Retina (tissue), 1 donor: Measurements from ENCODE around the gene SLCO2A1.

Experiments
- DNase-seq: peaks from one replicate; pipeline ENCODE4 v3.0.0-alpha.2; 2016

Gene SLCO2A1

DNA sequence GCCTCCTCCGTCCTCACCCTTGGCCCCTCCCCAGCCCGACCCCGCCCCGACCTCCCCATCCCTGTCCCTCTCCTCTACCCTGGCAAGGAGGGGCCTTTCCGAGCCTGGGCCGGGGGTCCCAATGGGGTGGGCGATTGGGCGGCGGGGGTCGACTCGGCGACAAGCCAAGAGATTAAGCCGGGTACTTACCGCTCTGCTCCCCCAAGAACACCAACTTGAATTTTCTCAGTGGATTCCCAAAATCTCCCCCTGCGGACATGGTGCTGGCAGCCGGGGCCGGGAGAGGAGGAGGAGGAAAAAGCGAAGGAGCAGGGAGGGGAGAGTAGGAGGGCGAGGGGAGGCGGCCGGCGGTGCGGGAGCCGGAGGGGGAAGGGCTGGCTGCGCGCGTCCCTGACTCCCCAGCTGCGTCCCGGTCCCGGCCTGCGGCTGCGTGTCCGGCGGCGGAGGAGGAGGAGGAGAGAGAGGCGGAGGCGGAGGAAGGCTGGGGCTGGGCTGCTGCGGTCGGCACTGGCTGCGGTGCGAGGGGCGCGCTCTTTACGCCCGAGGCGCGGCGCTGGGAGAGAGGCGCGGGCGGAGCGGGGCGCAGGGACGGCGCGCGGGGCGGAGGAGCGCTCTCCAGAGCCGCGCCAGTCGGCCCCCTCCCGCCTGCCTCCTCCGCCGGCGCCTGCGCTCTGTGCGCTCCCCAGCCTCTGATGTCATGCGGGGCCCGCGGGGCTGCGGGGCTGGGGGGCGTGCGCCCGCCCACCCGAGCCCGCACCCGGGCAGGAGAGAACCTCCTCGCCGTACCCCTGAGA, 134.3 kb downstream of the SLCO2A1 start, which contains the start of gene RAB6B:
RAB6B (minus strand) TSS at position 675 of the 794 bp plus-strand sequence; CDS start at position 259, 416 bp downstream.
- DNase-seq, result peak; percentile 91

DNA sequence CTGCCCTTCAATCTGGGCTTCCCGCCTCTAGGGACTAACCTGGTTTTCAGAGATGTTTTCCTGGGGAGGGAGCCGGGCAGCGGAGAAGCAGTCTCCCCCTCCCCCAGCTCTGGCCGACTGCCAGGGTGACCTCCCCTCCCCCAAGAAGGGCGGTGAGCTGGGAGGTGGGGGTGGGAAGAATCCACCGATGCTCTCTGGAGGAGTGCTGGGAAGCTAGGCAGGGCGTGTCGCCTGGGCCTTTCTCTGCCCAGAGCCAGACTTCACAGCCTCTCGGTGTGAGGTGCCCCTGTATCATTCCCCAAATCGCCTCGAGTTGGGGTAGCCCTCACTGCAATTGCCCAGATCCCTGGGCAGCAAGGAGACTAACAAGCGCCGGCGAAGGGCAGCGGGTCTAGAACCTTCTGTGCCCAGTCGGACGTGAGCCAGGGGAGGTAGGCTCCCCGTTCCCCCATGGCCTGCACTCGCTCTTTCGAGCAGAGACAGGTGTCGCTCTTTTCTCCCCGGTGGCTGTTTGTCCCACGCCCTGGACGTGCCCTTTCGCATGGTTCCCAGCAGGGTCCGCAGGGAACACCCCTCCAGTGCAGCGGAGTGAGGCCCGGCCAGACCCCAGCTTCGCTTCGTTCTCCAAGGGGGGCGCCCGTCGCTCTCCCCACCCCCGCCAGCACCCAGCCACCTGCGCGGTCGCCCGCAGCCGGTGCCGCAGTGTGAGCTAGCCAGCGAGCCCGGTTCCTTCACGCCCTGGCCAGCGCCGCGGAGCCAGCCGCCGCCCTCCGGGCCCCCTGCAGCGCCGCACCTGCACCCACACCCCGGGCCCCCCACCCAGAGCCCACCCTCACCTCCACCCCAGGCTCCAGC, 135.1 kb downstream of the SLCO2A1 start:
- peak; percentile 62 for DNase-seq

DNA sequence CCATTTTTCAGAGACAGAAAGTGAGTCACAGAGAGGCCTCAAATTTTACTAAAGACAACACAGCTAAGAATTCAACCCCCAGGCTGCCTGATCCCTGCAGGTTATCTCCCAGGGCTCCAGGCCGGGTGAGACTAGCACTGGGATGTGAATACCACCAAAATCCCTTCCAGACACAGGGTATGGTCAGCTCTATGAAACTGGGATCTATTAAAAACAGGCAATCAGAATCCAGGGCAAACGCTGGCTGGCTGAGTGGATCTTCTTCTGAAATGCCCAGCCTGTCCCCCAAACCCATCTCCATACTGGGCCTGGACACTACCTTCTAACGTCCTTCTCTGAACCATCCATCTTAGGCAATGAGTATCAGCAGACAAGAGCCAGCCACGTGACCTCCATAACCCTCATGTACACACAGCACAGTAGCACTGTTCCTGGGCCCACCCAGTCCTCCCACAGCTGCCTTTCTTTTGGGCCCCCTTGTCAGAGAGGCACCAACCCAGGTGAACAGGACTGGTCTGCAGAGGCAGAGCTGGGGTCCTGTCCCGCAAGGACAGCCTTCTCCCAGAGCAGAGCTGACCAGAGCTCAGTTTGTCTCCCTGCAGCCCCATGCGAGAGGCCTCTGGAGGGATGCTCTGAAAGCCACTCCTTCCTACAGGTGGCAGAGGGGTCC, 135.9 kb downstream of the SLCO2A1 start:
- DNase-seq, result peak; percentile 57

DNA sequence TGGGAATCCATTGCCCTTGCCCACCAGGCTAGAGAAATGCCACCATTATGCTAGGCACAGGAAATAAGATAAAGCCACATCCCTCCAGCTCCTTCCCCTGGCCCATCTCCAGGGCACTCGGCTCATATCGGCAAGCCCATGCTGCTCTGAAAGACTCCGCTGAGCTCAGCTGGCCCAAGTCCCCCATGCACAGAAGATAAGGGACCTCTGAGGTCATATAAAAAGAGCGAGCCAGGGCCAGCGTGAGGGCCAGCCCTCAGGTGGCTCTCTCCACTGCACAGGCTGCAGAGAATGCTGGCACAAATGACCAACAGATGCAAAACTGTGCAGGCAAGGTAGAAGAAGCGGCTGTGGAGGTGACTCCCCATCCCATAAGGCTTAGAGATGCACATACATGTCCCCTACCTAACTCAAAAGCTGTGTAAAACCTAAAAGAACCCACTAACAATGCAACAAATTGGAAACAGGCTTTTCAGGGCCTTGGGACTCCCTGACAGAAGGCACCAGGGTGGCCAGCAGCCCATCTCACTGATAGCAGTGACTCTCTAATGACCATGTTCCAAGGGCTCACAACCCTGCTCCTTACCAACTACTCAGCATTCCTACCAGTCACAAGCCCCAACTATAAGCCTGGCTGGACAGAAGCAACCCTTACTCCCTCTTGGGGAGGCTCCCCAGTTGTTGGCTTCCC, 137.0 kb downstream of the SLCO2A1 start:
- peak; percentile 23 for DNase-seq

DNA sequence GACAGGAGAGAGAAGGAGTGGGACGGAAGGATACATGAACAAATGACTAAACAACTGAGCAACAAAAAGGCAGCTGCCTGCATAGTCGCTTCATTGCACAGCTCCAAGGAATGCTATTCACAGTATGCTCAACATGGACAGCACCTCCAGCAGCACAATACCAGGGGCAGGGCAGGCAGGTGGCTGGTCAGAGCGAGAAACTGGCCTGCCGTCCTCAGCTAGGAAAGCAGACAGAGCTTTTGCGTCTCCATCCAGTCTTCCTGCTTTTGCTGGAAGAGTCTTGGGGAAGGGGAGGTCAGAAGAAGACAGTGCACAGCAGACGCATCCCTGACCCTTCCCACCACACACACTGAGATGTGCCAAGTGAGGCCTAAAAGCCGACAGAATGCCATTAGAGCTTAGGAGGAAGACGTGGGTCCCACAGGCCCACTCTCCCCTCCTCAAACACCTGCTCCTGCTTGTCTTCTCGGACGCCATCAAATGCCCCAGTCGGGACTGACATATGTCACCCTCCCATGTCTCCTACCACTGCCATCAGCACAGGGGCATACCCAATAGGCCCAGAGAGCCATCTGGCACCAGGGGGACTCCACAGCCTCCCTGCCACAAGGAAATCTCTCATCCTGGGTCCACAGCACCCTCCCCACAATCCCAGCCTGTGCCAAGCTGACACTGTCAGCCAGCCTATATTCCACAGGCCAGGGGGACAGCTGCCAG, 137.9 kb downstream of the SLCO2A1 start:
- DNase-seq, result peak; percentile 69

DNA sequence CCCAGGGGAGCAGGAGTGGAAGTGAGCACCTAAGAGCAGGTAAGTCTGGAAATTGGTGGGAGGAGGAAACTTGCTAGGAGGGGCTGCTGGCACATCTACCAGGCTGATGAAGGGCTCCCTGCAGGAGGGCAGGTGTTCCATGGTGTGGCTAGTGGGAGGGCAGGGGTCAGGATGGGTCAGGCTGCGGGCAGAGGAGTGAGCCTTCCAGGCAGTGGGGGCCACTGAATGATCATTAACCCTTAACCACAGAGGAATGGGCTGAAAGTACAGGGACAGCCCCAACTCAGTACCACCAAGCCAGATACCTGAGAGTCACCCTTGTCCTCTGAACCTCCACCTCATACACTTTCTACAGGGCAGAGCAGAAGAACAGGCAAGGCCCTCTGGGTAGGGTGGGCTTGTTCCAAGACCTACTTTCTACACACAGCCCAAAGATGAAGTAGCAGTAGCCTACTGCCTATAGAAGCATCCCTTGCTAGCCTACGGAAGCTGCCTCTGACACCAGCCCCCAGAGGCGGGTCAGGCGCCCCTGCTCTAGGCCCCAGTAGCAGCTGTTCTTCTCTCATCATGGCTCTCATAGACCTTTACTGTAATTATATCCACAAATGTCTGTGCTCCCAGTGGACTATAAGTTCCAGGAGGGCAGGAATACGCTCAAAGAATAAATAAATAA, 138.6 kb downstream of the SLCO2A1 start:
- peak; percentile 47 for DNase-seq

DNA sequence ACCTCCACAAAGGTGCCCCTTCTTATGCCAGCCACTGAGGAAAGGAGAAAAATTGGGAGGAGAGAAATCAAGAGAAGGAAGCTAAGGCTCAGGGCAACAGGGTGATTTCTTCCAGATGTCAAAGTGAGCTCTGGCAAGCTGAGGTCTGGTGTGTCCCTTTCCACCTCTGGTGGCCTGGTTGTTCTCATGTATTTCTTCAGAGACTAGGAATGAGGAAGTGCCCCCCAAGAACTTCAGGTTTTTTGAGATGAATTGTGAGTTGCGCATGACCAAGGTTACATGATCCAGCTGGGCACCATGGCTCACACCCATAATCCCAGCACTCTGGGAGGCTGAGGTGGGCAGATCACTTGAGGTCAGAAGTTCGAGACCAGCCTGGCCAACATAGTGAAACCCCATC, 139.7 kb downstream of the SLCO2A1 start:
- no peak for DNase-seq

DNA sequence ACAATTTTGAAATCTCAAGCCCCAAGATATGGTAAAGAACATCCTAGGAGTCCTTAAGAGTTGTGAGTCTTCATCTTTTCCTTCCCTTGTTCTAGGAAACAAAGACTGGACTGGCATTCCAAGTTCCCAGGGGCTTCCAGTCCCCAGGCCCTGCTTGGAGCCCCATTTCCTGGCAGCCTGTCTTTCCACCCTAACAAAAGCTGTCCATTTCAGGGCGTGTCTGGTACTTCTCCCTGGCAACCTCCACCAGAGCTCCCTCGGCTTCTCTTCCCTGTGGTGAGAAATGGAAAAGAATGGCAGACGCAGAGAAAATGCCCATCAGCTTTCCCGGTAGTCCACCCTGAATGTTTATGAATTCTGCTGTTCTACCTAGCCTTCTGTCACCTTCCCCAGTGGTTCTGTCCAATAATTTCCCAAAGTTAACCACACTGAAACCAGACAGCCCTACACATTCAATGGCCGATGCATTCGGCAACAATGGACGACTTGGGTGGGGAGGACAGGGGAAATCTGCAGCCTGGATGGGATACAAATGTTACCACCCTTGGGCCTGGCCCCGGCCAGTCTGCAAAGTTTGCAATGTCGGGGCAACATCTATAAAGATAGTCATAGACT, 140.9 kb downstream of the SLCO2A1 start:
- no peak for DNase-seq

DNA sequence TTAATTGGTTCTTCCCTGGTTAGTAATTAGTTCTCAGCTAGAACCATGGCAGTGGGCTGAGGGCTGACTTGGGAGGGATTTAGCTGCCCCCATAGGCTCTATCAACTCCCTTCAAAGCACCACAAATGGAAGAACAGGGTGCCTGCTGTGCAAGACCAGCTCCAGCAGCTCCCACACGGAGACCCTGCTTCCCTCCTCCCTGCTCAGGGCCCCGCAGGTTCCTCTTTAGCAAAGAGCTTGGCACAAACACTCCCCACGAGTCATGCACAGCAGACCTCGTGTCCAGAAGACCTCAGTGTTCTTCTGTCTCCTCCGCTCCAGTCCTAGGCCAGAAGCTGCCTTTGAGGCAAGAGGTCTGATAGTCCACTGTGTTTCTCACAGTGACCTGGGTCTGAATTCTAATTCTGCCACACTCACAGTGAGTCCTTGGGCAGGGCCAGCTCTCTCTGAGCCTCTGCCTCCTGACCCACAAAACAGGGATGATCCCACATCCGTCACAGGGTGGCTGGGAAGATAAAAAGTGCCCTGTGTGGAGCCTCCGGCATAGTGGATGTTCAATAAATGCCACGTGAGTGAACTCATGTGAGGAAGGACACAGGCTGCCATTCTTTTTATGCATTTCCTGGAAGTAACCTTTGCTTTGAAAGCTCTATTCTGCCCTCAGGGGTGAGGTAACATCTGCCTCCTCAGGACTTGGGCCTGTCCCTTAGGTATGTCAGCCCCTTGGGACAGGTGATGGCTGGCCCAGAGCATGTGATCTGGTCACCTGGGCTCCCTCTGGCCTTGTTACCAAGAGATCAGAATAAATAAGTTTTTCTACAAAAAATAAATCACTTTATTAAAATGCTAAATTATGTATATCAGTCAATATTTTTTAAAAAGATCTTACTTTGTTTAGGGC, 141.7 kb downstream of the SLCO2A1 start:
- DNase-seq, result no peak

DNA sequence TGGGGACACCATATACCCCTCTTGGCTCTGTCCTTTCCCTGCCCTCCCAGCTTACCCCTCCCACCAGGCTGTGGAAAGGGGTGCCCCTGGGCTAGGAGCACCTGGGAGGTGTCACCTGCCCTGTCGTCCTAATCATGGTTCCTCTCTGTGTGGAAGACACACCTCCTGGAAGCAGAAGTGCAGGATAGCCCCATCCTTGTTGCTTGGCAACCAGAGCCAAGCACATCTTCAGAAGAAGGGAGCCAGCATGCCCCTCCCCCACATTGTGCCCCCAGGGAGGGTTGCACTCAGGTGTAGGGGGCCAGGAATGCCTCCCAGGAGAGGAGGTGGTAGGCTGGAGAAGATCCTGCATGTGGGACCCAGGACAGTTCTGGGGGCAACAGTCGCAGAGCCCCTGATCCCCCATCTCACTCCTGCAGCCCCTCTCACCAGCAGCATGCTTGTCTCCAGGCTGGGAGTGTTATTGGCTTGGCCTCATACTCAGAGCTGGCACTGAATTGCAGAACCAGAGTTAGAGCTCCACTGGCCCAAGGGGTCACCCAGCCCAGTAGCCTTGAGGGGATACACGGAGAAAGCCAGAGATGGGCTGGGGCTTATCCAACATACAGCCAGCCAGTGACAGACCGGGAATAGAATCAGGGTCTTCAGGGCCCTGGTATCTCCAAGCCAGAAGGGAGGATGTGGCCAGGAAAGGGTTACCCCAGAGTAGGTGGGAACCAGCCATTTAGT, 142.5 kb downstream of the SLCO2A1 start:
- DNase-seq, result no peak

DNA sequence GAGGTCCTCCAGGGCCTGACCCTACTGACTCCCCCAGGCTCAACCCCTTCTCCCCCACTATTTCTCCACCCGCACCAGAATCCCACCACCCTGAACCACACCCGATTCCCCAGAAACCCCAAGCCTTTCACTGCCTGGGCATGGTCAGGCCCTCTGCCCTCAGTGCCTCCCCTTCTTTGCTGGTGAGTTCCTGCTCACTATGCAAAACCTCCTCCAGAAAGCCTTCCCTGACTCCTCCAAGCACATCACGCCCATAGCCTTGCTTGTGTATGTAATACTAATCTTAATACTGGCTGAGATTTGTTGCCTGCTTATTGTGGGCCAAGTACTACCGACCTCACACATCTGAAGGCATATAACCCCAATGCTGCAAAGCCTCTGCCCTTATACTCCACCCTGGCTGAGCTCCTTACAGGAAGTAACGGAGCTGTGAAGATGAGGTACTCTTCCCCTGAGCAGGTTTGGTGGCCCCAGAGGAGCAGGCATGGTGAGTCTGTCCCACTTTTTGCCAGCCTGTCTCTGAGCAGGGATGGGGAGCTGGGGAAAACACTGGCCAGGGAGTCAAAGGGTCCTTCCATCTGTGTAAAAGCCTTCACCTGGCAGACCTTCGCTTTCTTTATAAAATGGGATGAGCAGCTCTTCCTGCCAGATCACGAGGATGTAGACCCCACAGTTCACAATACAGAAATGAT, 143.5 kb downstream of the SLCO2A1 start:
- DNase-seq, result no peak

DNA sequence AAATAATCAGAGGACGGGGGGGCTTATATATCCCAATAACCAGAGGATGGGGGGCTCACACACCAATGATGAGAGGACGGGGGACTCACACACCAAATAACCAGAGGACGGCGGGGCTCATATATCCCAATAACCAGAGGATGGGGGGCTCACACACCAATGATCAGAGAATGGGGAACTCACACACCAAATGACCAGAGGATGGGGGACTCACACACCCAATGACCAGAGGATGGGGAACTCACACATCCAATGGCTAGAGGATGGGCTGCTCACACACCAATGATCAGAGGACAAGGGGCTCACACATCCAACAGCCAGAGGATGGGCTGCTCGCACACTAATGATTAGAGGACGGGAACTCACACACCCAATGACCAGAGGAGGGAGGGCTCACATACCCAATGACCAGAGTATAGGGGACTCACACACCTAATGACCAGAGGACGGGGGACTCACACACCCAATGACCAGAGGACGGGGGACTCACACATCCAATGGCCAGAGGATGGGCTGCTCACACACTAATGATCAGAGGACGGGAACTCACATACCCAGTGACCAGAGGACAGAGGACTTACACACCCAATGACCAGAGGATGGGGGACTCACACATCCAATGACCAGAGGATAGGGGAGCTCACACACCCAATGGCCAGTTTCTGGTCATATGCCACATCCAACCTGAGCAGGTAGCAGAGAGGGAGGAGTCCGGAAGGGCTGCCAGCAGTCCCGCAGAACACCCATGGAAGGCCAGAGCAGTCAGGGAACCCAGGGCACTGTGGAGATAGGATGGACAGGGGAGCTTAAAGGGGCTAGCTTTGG, 144.6 kb downstream of the SLCO2A1 start:
- DNase-seq, result no peak

DNA sequence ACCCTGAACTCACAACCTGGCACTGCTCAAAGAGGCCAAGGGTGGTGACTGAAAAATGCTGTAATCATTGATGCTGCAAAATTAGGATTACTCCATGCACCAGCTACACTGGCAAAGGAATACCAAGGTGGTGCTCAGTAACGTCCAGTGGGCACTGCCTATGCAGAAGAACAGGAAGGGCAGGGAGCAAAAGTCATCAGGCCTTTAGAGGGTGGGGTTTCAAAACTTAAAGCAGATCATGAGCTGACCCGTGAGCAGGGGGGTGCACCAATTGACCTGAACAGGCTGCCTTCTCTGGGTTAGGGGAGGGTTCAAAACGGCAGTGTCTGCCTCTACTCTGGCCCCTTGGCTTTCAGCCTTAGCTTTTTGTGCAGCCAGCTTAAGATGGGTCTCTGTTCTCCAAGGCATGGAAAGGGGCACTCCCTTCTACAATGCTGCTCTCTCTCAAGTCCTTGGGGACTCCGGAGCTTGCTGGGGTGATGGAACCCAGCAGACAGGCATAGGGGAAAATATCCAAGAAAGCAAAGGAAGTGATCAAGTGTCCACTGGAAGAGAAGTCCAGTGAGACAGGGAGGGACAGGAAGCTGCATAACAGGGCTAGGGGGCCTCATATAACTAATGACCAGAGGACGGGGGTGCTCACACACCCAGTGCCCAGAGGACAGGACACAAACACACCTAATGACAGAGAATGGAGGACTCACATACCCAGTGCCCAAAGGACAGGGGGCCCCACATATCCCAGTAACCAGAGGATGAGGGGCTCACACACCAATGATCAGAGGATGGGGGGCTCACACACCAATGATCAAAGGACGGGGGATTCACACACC, 145.5 kb downstream of the SLCO2A1 start:
- no peak for DNase-seq

DNA sequence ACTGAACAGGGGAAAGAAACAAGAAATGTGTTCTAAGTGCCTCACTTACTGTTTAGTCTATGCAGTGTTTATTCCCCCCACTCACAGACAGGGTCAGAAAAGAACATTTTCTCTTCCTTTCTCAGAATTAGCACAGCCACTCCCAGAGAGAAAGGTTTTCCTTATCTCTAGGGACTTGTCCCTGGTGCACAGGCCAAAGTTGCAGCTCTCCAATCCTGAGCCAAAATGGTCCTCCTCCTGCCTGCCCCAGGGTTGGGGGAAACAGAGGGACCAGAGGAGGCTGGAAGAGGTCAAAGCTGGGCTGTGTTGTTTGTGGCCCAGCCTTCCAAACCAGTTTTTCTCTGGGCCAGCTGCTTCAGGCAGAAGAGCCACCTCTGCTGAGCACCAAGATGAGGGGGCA, 146.1 kb downstream of the SLCO2A1 start:
- DNase-seq, result no peak

DNA sequence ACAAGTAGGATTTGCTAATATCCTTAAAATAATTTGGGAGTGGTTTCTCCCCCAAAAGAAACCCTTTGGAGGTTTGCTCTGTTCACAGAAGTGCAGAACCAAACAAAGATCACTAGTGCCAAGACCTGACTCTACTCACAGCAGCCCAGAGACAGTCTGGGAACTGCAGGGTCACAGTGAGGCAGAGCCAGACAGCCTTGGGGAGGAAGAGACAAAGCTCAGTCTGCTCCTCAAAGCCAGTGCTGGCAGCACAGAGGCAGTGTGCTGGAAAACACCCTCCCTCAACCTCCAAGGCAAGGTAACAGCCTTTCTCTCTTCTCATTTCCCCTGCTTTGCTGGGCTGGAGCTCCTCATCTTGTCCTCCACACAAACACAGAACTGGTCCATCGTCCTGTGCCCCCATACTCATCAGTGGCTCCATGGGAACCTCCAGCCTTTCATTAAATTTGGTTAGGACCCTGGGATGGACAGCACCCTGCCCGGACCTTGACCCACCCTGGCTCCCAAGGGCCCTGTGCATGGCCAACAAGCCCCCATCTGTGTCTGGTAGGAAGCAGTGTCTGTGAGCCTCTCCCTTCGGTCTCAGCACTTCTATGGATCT, 146.6 kb downstream of the SLCO2A1 start:
- DNase-seq, result no peak
